ENCODE results near the gene WSCD1. TPM values are rescaled to one million over a fixed set of nuclear protein-coding genes. Genes with fewer than 3 reads are reported as not detected.

The WSCD1 gene
- total and polyA plus RNA-seq, 2 donors (not counting 3 experiments of a cell fraction or from before 2014, with no cell fraction given) = 21.5 to 49.4 TPM

- H3K4me3 ChIP-seq (replicated peaks in 1 of 3; ENCODE audit: insufficient read depth in 1 of 3, low read depth in 1 of 3, low read length in 3 of 3) = no peak overlapping the region
- H2AFZ ChIP-seq (ENCODE audit: low read depth, low read length) = no peak overlapping the region
- no peaks in the 10 kb centered on the region for H3K4me1 ChIP-seq (ENCODE audit: control insufficient read depth, extremely low read depth, insufficient read depth, low read length)
- no peak overlapping the region for H3K4me2 ChIP-seq (ENCODE audit: insufficient read depth, low read length)
- intact Hi-C loops (cut with micrococcal nuclease) = no loop called here
- H3K36me3 ChIP-seq (ENCODE audit: control insufficient read depth in 2 of 2, extremely low read depth in 1 of 2, insufficient read depth in 2 of 2, low read length in 2 of 2) = no peaks in the 10 kb centered on the region
- no peak overlapping the region for H3K9ac ChIP-seq (replicated peaks; ENCODE audit: extremely low read depth, insufficient read depth, low read length)
- H3K9me3 ChIP-seq (replicated peaks; ENCODE audit: control insufficient read depth, insufficient read depth, low read length) = no peaks in the 10 kb centered on the region
- CTCF ChIA-PET = interaction anchor here (1.1 kb wide), 1 partner anchor 16 kb away, joined by 3 read pairs; no protein-coding TSS in a partner anchor
- no peaks in the 10 kb centered on the region for H4K20me1 ChIP-seq (replicated peaks; ENCODE audit: control insufficient read depth, extremely low read depth, insufficient read depth, low read length)
- H3K27ac ChIP-seq (ENCODE audit: insufficient read depth, low read depth, low read length) = no peak overlapping the region
- no TSS peak for BruUV-seq (replicated peaks)
- POLR2A ChIA-PET = no interaction called here
- no peak for DNase-seq (ENCODE audit: low read depth, low spot score)
- H3K9me1 ChIP-seq (replicated peaks; ENCODE audit: control insufficient read depth, extremely low read depth, insufficient read depth, low read length) = no peaks in the 10 kb centered on the region
- dilution Hi-C loops (cut with MboI; ENCODE audit: extremely low pct_ligation_motif_present, low sequenced_read_pairs) = no loop called here
- no peaks in the 10 kb centered on the region for H3K79me2 ChIP-seq (ENCODE audit: control insufficient read depth, insufficient read depth, low read length)
- FAIRE-seq = no peak
- TF ChIP-seq EZH2 (IDR thresholded peaks at IDR 0.05; ENCODE audit: borderline replicate concordance, low read depth, low read length, severe bottlenecking) (no peak), FOS (IDR thresholded peaks at IDR 0.05; ENCODE audit: borderline replicate concordance, insufficient read depth, low read length) (no peak), CTCF (IDR thresholded peaks at IDR 0.05; ENCODE audit: extremely low read depth in 1 of 2, insufficient read depth in 1 of 2, low read depth in 1 of 2, low read length in 2 of 2) (no peak), MYC (IDR thresholded peaks at IDR 0.05; ENCODE audit: low read depth, low read length) (no peak)
- TF ChIP-seq, protein P1, sequence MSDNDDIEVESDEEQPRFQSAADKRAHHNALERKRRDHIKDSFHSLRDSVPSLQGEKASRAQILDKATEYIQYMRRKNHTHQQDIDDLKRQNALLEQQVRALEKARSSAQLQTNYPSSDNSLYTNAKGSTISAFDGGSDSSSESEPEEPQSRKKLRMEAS (IDR thresholded peaks at IDR 0.05; ENCODE audit: insufficient read depth, insufficient read length) = no peak
- peaks cover 0 to 9% of the 10 kb centered on the region in 2 experiments for H3K27me3 ChIP-seq (ENCODE audit: control insufficient read depth in 2 of 2, insufficient read depth in 2 of 2, low read length in 2 of 2)
Measured at GRCh38 chr17:6137716-6138502, 67.7 kb downstream of the WSCD1 start.

All from endothelial cell of umbilical vein (primary cell).